Body of pancreas (tissue), 4 donors: ENCODE results near the gene SRP54. TPM values are rescaled to one million over a fixed set of nuclear protein-coding genes. Genes with fewer than 3 reads are reported as not detected.
A peak's percentile ranks its signal among the peaks of the same experiment; 100 is the strongest.

Experiments
- ATAC-seq: fragments of 150-250 bp; one replicate; pipeline ENCODE4 v1.9.1; 2016
- DNase-seq, 4 donors: peaks; one replicate each; pipeline ENCODE4 v3.0.0-alpha.2; 2019
- H3K27ac ChIP-seq, 4 donors: fragments of 200-600 bp; sonication (generic); 1 replicate in 3 of 4; 2 replicates in 1 of 4; pipeline versions ENCODE4 v1.5.1 to v1.6.1; 2016 to 2019; ENCODE audit warnings: mild to moderate bottlenecking in 1 of 4, mixed read lengths in 1 of 4, moderate library complexity in 1 of 4
- H3K27me3 ChIP-seq, 2 donors: fragments of 200-600 bp; sonication (generic); one replicate each; pipeline ENCODE4 v1.6.0; 2016; ENCODE audit warnings: mild to moderate bottlenecking in 1 of 2
- H3K36me3 ChIP-seq, 2 donors: fragments of 200-600 bp; sonication (generic); replicated peaks in 1 of 2; 2 replicates each; pipeline ENCODE4 v1.5.1; 2016; ENCODE audit warnings: low read depth in 2 of 2; ENCODE audit not compliant: insufficient read depth in 1 of 2
- H3K4me1 ChIP-seq: fragments of 200-600 bp; sonication (generic); one replicate; pipeline ENCODE4 v1.6.0; 2016
- H3K4me3 ChIP-seq, 2 donors: fragments of 200-600 bp; sonication (generic); 1 replicate in 1 of 2; 2 replicates in 1 of 2; pipeline ENCODE4 v1.5.1; 2016 to 2019
- H3K9me3 ChIP-seq, 3 donors: fragments of 200-600 bp; sonication (generic); 1 replicate in 2 of 3; 2 replicates in 1 of 3; pipeline ENCODE4 v1.5.1; 2016
- CTCF ChIP-seq, 7 experiments: fragments of 450-650 bp in 4 of 7; fragments of 200-600 bp in 3 of 7; sonication (generic) in 3 of 7; IDR thresholded peaks; one replicate each; pipeline ENCODE4 v1.5.1; 2016 to 2019; ENCODE audit warnings: antibody characterized with exemption in 7 of 7
- POLR2A ChIP-seq, 3 donors: fragments of 450-650 bp; IDR thresholded peaks; one replicate each; pipeline ENCODE4 v1.6.1; 2016; ENCODE audit warnings: antibody characterized with exemption in 3 of 3, mild to moderate bottlenecking in 2 of 3
- WGBS, 2 donors: methylation state at CpG; one replicate each; pipeline ENCODE4 v1.1.5; 2017; 5-methylcytosine and 5-hydroxymethylcytosine counted together
- intact Hi-C: fragments of 100-400 bp; cut with DNase I; formaldehyde crosslinking; loops from one replicate; pipeline ENCODE4 v1.15.1; 2023
- total RNA-seq, 2 donors: library from RNA; depleted of rRNA; stranded (reverse); fragments of >200 nt; gene quantifications; one replicate each; pipeline ENCODE4 v1.1.0, GENCODE V29; 2016

Gene SRP54
- total RNA-seq, 2 donors from 2014 or later: 38.2 to 61.5 TPM

GRCh38 chr14:35042632-35043031, 59.8 kb downstream of the SRP54 start:
- 83 to 92% methylated on average over 3 of the region's 3 CpGs for WGBS, 2 donors
- no peak overlapping the region for H3K27ac ChIP-seq
- H3K9me3 ChIP-seq: no peaks in the 10 kb centered on the region
- peaks cover 12% of the 10 kb centered on the region for H3K4me1 ChIP-seq
- no peaks in the 10 kb centered on the region for H3K36me3 ChIP-seq
- DNase-seq: no peak
- no peak for ATAC-seq
- TF ChIP-seq POLR2A (IDR thresholded peaks at IDR 0.05) (no peak), CTCF (IDR thresholded peaks at IDR 0.05) (no peak)
- H3K4me3 ChIP-seq: no peak overlapping the region
- no peaks in the 10 kb centered on the region for H3K27me3 ChIP-seq
- intact Hi-C loops: no loop called here

- Histone ChIP-seq H3K4me3 (no peak overlapping the region), H3K4me1 (peaks cover 16% of the 10 kb centered on the region), H3K27ac (no peak overlapping the region), H3K9me3 (no peaks in the 10 kb centered on the region), H3K36me3 (no peaks in the 10 kb centered on the region), H3K27me3 (no peaks in the 10 kb centered on the region)
- no peak for DNase-seq
- 91% methylated on average over 2 of the region's 2 CpGs for WGBS, 2 donors
- intact Hi-C loops: no loop called here
- no peak for ATAC-seq
- no peak for TF ChIP-seq CTCF (IDR thresholded peaks at IDR 0.05)
- TF ChIP-seq POLR2A (IDR thresholded peaks at IDR 0.05): no peak
These were observed 60.3 kb downstream of the SRP54 start for GRCh38 chr14:35043046-35043445.

GRCh38 chr14:35044939-35045797, 62.4 kb downstream of the SRP54 start:
- H3K9me3 ChIP-seq: no peaks in the 10 kb centered on the region
- peak overlapping the region; percentile 11 to 26 for H3K4me3 ChIP-seq
- intact Hi-C loops: no loop called here
- DNase-seq (peak in 1 of 4 donors; percentile 11), ATAC-seq (no peak)
- no peaks in the 10 kb centered on the region for H3K36me3 ChIP-seq
- TF ChIP-seq CTCF (IDR thresholded peaks at IDR 0.05) (no peak), POLR2A (IDR thresholded peaks at IDR 0.05) (no peak)
- H3K4me1 ChIP-seq: peaks cover 18% of the 10 kb centered on the region
- no peaks in the 10 kb centered on the region for H3K27me3 ChIP-seq
- peak overlapping the region; percentile 91 to 96 (median 96) for H3K27ac ChIP-seq
- WGBS, 2 donors: 8 to 10% methylated on average over 8 of the region's 8 CpGs

GRCh38 chr14:35045798-35046047, 62.9 kb downstream of the SRP54 start:
- H3K27ac ChIP-seq: peak overlapping the region; percentile 91 to 96 (median 96)
- no peak for ATAC-seq
- peak overlapping the region; percentile 11 to 26 for H3K4me3 ChIP-seq
- intact Hi-C loops: no loop called here
- DNase-seq: no peak
- H3K36me3 ChIP-seq: no peaks in the 10 kb centered on the region
- peaks cover 22% of the 10 kb centered on the region for H3K4me1 ChIP-seq
- H3K27me3 ChIP-seq: no peaks in the 10 kb centered on the region
- WGBS, 2 donors: 0% methylated on average over 6 of the region's 6 CpGs
- no peak for TF ChIP-seq POLR2A (IDR thresholded peaks at IDR 0.05)
- TF ChIP-seq CTCF (IDR thresholded peaks at IDR 0.05): no peak
- H3K9me3 ChIP-seq: no peaks in the 10 kb centered on the region
